ENCODE results near the gene HADH. TPM values are rescaled to one million over a fixed set of nuclear protein-coding genes. Genes with fewer than 3 reads are reported as not detected.

HADH gene
- total and polyA plus RNA-seq, 5 donors from 2014 or later: 11.6 to 37.3 (median 31.9) TPM

GRCh38 chr4:108052558-108053120 is 63.0 kb downstream of the HADH start:
- ATAC-seq (ENCODE audit: low read depth in 2 of 2) (no peak), DNase-seq (no peak)
- peak overlapping the region in 3 of 4 donors; percentile 21 to 87 (median 53) for H3K4me3 Mint-ChIP-seq
- peaks cover 0 to 1% (median 0%) of the 10 kb centered on the region in 7 donors for H3K9me3 Mint-ChIP-seq
- Histone ChIP-seq H3K27ac (ENCODE audit: insufficient read depth, low read length, poor library complexity, severe bottlenecking) (peak overlapping the region; percentile 48), H3K9me3 (ENCODE audit: control insufficient read depth in 2 of 2, low read length in 2 of 2) (no peaks in the 10 kb centered on the region), H3K27me3 (ENCODE audit: control insufficient read depth, insufficient read depth, low read length) (no peaks in the 10 kb centered on the region), H3K4me1 (ENCODE audit: control insufficient read depth, insufficient read depth, low read length, poor library complexity, severe bottlenecking) (peaks cover 59% of the 10 kb centered on the region), H3K4me3 (ENCODE audit: low read depth, low read length) (no peak overlapping the region), H3K36me3 (ENCODE audit: control insufficient read depth, insufficient read depth, low read length) (peaks cover 83% of the 10 kb centered on the region)
- no peaks in the 10 kb centered on the region for H3K27me3 Mint-ChIP-seq
- H3K27ac Mint-ChIP-seq: peak overlapping the region; percentile 44 to 93 (median 93)
- H3K36me3 Mint-ChIP-seq: peaks cover 66% of the 10 kb centered on the region
- H3K4me1 Mint-ChIP-seq: peaks cover 22 to 96% (median 68%) of the 10 kb centered on the region in 4 donors

GRCh38 chr4:108053251-108053711 is 63.6 kb downstream of the HADH start:
- no peak for ATAC-seq (ENCODE audit: low read depth in 2 of 2)
- DNase-seq: no peak
- H3K4me3 Mint-ChIP-seq: peak overlapping the region in 2 of 4 donors; percentile 43 to 53
- H3K36me3 Mint-ChIP-seq: peaks cover 64% of the 10 kb centered on the region
- no peaks in the 10 kb centered on the region for H3K27me3 Mint-ChIP-seq
- H3K9me3 Mint-ChIP-seq: peaks cover 0 to 1% (median 0%) of the 10 kb centered on the region in 7 donors
- Histone ChIP-seq H3K27me3 (ENCODE audit: control insufficient read depth, insufficient read depth, low read length) (no peaks in the 10 kb centered on the region), H3K36me3 (ENCODE audit: control insufficient read depth, insufficient read depth, low read length) (peaks cover 77% of the 10 kb centered on the region), H3K4me1 (ENCODE audit: control insufficient read depth, insufficient read depth, low read length, poor library complexity, severe bottlenecking) (peaks cover 59% of the 10 kb centered on the region), H3K27ac (ENCODE audit: insufficient read depth, low read length, poor library complexity, severe bottlenecking) (peak overlapping the region; percentile 48), H3K4me3 (ENCODE audit: low read depth, low read length) (no peak overlapping the region), H3K9me3 (ENCODE audit: control insufficient read depth in 2 of 2, low read length in 2 of 2) (no peaks in the 10 kb centered on the region)
- peaks cover 26 to 96% (median 69%) of the 10 kb centered on the region in 4 donors for H3K4me1 Mint-ChIP-seq
- H3K27ac Mint-ChIP-seq: peak overlapping the region; percentile 76 to 93 (median 80)

- Mint-ChIP-seq H3K4me1 (peaks cover 27 to 96% (median 66%) of the 10 kb centered on the region in 4 donors), H3K9me3 (peaks cover 0 to 1% (median 0%) of the 10 kb centered on the region in 7 donors), H3K36me3 (peaks cover 55% of the 10 kb centered on the region), H3K4me3 (peak overlapping the region in 3 of 4 donors; percentile 15 to 57 (median 44)), H3K27me3 (no peaks in the 10 kb centered on the region), H3K27ac (peak overlapping the region; percentile 76 to 85 (median 80))
- Histone ChIP-seq H3K4me3 (ENCODE audit: low read depth, low read length) (no peak overlapping the region), H3K27me3 (ENCODE audit: control insufficient read depth, insufficient read depth, low read length) (no peaks in the 10 kb centered on the region), H3K9me3 (ENCODE audit: control insufficient read depth in 2 of 2, low read length in 2 of 2) (no peaks in the 10 kb centered on the region), H3K36me3 (ENCODE audit: control insufficient read depth, insufficient read depth, low read length) (peaks cover 73% of the 10 kb centered on the region), H3K4me1 (ENCODE audit: control insufficient read depth, insufficient read depth, low read length, poor library complexity, severe bottlenecking) (peaks cover 59% of the 10 kb centered on the region), H3K27ac (ENCODE audit: insufficient read depth, low read length, poor library complexity, severe bottlenecking) (peak overlapping the region; percentile 48)
- ATAC-seq (ENCODE audit: low read depth in 2 of 2): peak in 1 of 2 donors; percentile 29
- no peak for DNase-seq
These were observed 64.4 kb downstream of the HADH start for GRCh38 chr4:108054025-108054638.

GRCh38 chr4:108055787-108056186 is 66.1 kb downstream of the HADH start:
- Mint-ChIP-seq H3K27ac (peak overlapping the region; percentile 58 to 83 (median 77)), H3K4me3 (peak overlapping the region in 2 of 4 donors; percentile 49 to 58), H3K27me3 (no peaks in the 10 kb centered on the region), H3K4me1 (peaks cover 25 to 95% (median 60%) of the 10 kb centered on the region in 4 donors), H3K9me3 (peaks cover 0 to under 1% (median 0%) of the 10 kb centered on the region in 7 donors), H3K36me3 (peaks cover 54% of the 10 kb centered on the region)
- no peak for ATAC-seq (ENCODE audit: low read depth in 2 of 2)
- no peaks in the 10 kb centered on the region for H3K27me3 ChIP-seq (ENCODE audit: control insufficient read depth, insufficient read depth, low read length)
- H3K9me3 ChIP-seq (ENCODE audit: control insufficient read depth in 2 of 2, low read length in 2 of 2): no peaks in the 10 kb centered on the region
- no peak for DNase-seq
- peak overlapping the region; percentile 51 for H3K27ac ChIP-seq (ENCODE audit: insufficient read depth, low read length, poor library complexity, severe bottlenecking)
- H3K4me3 ChIP-seq (ENCODE audit: low read depth, low read length): no peak overlapping the region
- H3K4me1 ChIP-seq (ENCODE audit: control insufficient read depth, insufficient read depth, low read length, poor library complexity, severe bottlenecking): peaks cover 44% of the 10 kb centered on the region
- H3K36me3 ChIP-seq (ENCODE audit: control insufficient read depth, insufficient read depth, low read length): peaks cover 86% of the 10 kb centered on the region

GRCh38 chr4:108056418-108056817 is 66.7 kb downstream of the HADH start:
- peaks cover 53% of the 10 kb centered on the region for H3K36me3 Mint-ChIP-seq
- H3K4me3 Mint-ChIP-seq: peak overlapping the region in 1 of 4 donors; percentile 58

GRCh38 chr4:108058685-108059440 is 69.2 kb downstream of the HADH start:
- ATAC-seq (ENCODE audit: low read depth in 2 of 2): no peak
- H3K4me1 Mint-ChIP-seq: peaks cover 28 to 88% (median 45%) of the 10 kb centered on the region in 4 donors

More at GRCh38 chr4:108056418-108056817, 66.7 kb downstream of the HADH start:
- no peak overlapping the region for H3K4me3 ChIP-seq (ENCODE audit: low read depth, low read length)
- no peaks in the 10 kb centered on the region for H3K9me3 Mint-ChIP-seq
- H3K27ac Mint-ChIP-seq: peak overlapping the region; percentile 58 to 83 (median 77)
- H3K27ac ChIP-seq (ENCODE audit: insufficient read depth, low read length, poor library complexity, severe bottlenecking): no peak overlapping the region
- H3K27me3 ChIP-seq (ENCODE audit: control insufficient read depth, insufficient read depth, low read length): no peaks in the 10 kb centered on the region
- H3K4me1 ChIP-seq (ENCODE audit: control insufficient read depth, insufficient read depth, low read length, poor library complexity, severe bottlenecking): peaks cover 37% of the 10 kb centered on the region
- no peaks in the 10 kb centered on the region for H3K9me3 ChIP-seq (ENCODE audit: control insufficient read depth in 2 of 2, low read length in 2 of 2)
- no peaks in the 10 kb centered on the region for H3K27me3 Mint-ChIP-seq
- ATAC-seq (ENCODE audit: low read depth in 2 of 2) (no peak), DNase-seq (no peak)
- H3K36me3 ChIP-seq (ENCODE audit: control insufficient read depth, insufficient read depth, low read length): peaks cover 86% of the 10 kb centered on the region
- peaks cover 22 to 92% (median 56%) of the 10 kb centered on the region in 4 donors for H3K4me1 Mint-ChIP-seq

GRCh38 chr4:108060164-108060563 is 70.5 kb downstream of the HADH start:
- Mint-ChIP-seq H3K4me3 (no peak overlapping the region), H3K27ac (peak overlapping the region; percentile 75 to 85 (median 85)), H3K9me3 (no peaks in the 10 kb centered on the region), H3K36me3 (peaks cover 55% of the 10 kb centered on the region), H3K27me3 (no peaks in the 10 kb centered on the region), H3K4me1 (peaks cover 28 to 87% (median 48%) of the 10 kb centered on the region in 4 donors)
- peaks cover 83% of the 10 kb centered on the region for H3K36me3 ChIP-seq (ENCODE audit: control insufficient read depth, insufficient read depth, low read length)
- H3K27me3 ChIP-seq (ENCODE audit: control insufficient read depth, insufficient read depth, low read length): no peaks in the 10 kb centered on the region
- no peak for ATAC-seq (ENCODE audit: low read depth in 2 of 2)
- DNase-seq: no peak
- peaks cover 23% of the 10 kb centered on the region for H3K4me1 ChIP-seq (ENCODE audit: control insufficient read depth, insufficient read depth, low read length, poor library complexity, severe bottlenecking)
- no peak overlapping the region for H3K4me3 ChIP-seq (ENCODE audit: low read depth, low read length)
- no peaks in the 10 kb centered on the region for H3K9me3 ChIP-seq (ENCODE audit: control insufficient read depth in 2 of 2, low read length in 2 of 2)
- H3K27ac ChIP-seq (ENCODE audit: insufficient read depth, low read length, poor library complexity, severe bottlenecking): no peak overlapping the region

More at GRCh38 chr4:108058685-108059440, 69.2 kb downstream of the HADH start:
- DNase-seq: no peak
- peaks cover 86% of the 10 kb centered on the region for H3K36me3 ChIP-seq (ENCODE audit: control insufficient read depth, insufficient read depth, low read length)
- Mint-ChIP-seq H3K27ac (peak overlapping the region in 2 of 3 donors; percentile 7 to 85), H3K4me3 (peak overlapping the region in 1 of 4 donors; percentile 74), H3K9me3 (no peaks in the 10 kb centered on the region), H3K27me3 (no peaks in the 10 kb centered on the region), H3K36me3 (peaks cover 51% of the 10 kb centered on the region)
- no peak overlapping the region for H3K27ac ChIP-seq (ENCODE audit: insufficient read depth, low read length, poor library complexity, severe bottlenecking)
- H3K4me3 ChIP-seq (ENCODE audit: low read depth, low read length): no peak overlapping the region
- H3K4me1 ChIP-seq (ENCODE audit: control insufficient read depth, insufficient read depth, low read length, poor library complexity, severe bottlenecking): peaks cover 20% of the 10 kb centered on the region
- no peaks in the 10 kb centered on the region for H3K9me3 ChIP-seq (ENCODE audit: control insufficient read depth in 2 of 2, low read length in 2 of 2)
- no peaks in the 10 kb centered on the region for H3K27me3 ChIP-seq (ENCODE audit: control insufficient read depth, insufficient read depth, low read length)

Measured in CD4-positive, CD25-positive, alpha-beta regulatory T cell (primary cell).